ENCODE data around the gene UBR4.

Gene UBR4

GRCh38 chr1:19100028-19100427, 110.0 kb downstream of the UBR4 start:
- CTCF ChIA-PET: no interaction called here
- POLR2A ChIA-PET: no interaction called here
- no peak for DNase-seq (ENCODE audit: extremely low spot score)
- TF ChIP-seq L3MBTL2 (conservative IDR thresholded peaks at IDR 0.05): no peak
- no peak for TF ChIP-seq FOXK2 (IDR thresholded peaks at IDR 0.05)
- no peak for TF ChIP-seq NFRKB (IDR thresholded peaks at IDR 0.05)
- TF ChIP-seq, protein P1, sequence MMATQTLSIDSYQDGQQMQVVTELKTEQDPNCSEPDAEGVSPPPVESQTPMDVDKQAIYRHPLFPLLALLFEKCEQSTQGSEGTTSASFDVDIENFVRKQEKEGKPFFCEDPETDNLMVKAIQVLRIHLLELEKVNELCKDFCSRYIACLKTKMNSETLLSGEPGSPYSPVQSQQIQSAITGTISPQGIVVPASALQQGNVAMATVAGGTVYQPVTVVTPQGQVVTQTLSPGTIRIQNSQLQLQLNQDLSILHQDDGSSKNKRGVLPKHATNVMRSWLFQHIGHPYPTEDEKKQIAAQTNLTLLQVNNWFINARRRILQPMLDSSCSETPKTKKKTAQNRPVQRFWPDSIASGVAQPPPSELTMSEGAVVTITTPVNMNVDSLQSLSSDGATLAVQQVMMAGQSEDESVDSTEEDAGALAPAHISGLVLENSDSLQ (IDR thresholded peaks at IDR 0.05): no peak
- no peak for TF ChIP-seq CTBP1 (IDR thresholded peaks at IDR 0.05; ENCODE audit: borderline replicate concordance)
- no peak for TF ChIP-seq TARDBP (IDR thresholded peaks at IDR 0.05)
- TF ChIP-seq ZNF384 (IDR thresholded peaks at IDR 0.05): no peak
- TF ChIP-seq BHLHE40 (IDR thresholded peaks at IDR 0.05; ENCODE audit: borderline replicate concordance): no peak
- no peak for TF ChIP-seq ELF4 (IDR thresholded peaks at IDR 0.05)
- TF ChIP-seq FOXA1 (IDR thresholded peaks at IDR 0.05): no peak
- TF ChIP-seq SUZ12 (IDR thresholded peaks at IDR 0.05): no peak
- TF ChIP-seq ARNT (IDR thresholded peaks at IDR 0.05): no peak
- TF ChIP-seq FOXM1 (IDR thresholded peaks at IDR 0.05; ENCODE audit: borderline replicate concordance): no peak
- TF ChIP-seq LEF1 (IDR thresholded peaks at IDR 0.05; ENCODE audit: borderline replicate concordance): no peak
- TF ChIP-seq HDGF (IDR thresholded peaks at IDR 0.05; ENCODE audit: borderline replicate concordance): no peak
- TF ChIP-seq SP1 (IDR thresholded peaks at IDR 0.05): no peak

GRCh38 chr1:19096990-19097389, 113.1 kb downstream of the UBR4 start:
- TF ChIP-seq ARNT (IDR thresholded peaks at IDR 0.05) (no peak), ZNF384 (IDR thresholded peaks at IDR 0.05) (no peak), TARDBP (IDR thresholded peaks at IDR 0.05) (no peak), SP1 (IDR thresholded peaks at IDR 0.05) (no peak), FOXA1 (IDR thresholded peaks at IDR 0.05) (no peak), HDGF (IDR thresholded peaks at IDR 0.05; ENCODE audit: borderline replicate concordance) (no peak), NFRKB (IDR thresholded peaks at IDR 0.05) (no peak), FOXK2 (IDR thresholded peaks at IDR 0.05) (no peak), L3MBTL2 (conservative IDR thresholded peaks at IDR 0.05) (no peak), FOXM1 (IDR thresholded peaks at IDR 0.05; ENCODE audit: borderline replicate concordance) (no peak), ELF4 (IDR thresholded peaks at IDR 0.05) (no peak), BHLHE40 (IDR thresholded peaks at IDR 0.05; ENCODE audit: borderline replicate concordance) (no peak), SUZ12 (IDR thresholded peaks at IDR 0.05) (no peak), CTBP1 (IDR thresholded peaks at IDR 0.05; ENCODE audit: borderline replicate concordance) (no peak), LEF1 (IDR thresholded peaks at IDR 0.05; ENCODE audit: borderline replicate concordance) (no peak)
- TF ChIP-seq, protein P1 (IDR thresholded peaks at IDR 0.05): no peak
- no peak for DNase-seq (ENCODE audit: extremely low spot score)
- CTCF ChIA-PET: interaction anchor here (0.6 to 1.2 kb wide), 3 partner anchors 30 to 183 kb away, joined by 3 to 5 read pairs (median 4); no protein-coding TSS in a partner anchor
- POLR2A ChIA-PET: no interaction called here

- POLR2A ChIA-PET: no interaction called here
- TF ChIP-seq ARNT (IDR thresholded peaks at IDR 0.05): no peak
- no peak for TF ChIP-seq LEF1 (IDR thresholded peaks at IDR 0.05; ENCODE audit: borderline replicate concordance)
- no peak for TF ChIP-seq HDGF (IDR thresholded peaks at IDR 0.05; ENCODE audit: borderline replicate concordance)
- no peak for TF ChIP-seq L3MBTL2 (conservative IDR thresholded peaks at IDR 0.05)
- no peak for TF ChIP-seq ZNF384 (IDR thresholded peaks at IDR 0.05)
- no peak for TF ChIP-seq FOXM1 (IDR thresholded peaks at IDR 0.05; ENCODE audit: borderline replicate concordance)
- TF ChIP-seq ELF4 (IDR thresholded peaks at IDR 0.05): no peak
- no peak for TF ChIP-seq TARDBP (IDR thresholded peaks at IDR 0.05)
- TF ChIP-seq NFRKB (IDR thresholded peaks at IDR 0.05): no peak
- no peak for TF ChIP-seq FOXA1 (IDR thresholded peaks at IDR 0.05)
- TF ChIP-seq, protein P1 (IDR thresholded peaks at IDR 0.05): no peak
- no peak for TF ChIP-seq CTBP1 (IDR thresholded peaks at IDR 0.05; ENCODE audit: borderline replicate concordance)
- TF ChIP-seq SP1 (IDR thresholded peaks at IDR 0.05): no peak
- no peak for TF ChIP-seq SUZ12 (IDR thresholded peaks at IDR 0.05)
- peak; percentile 21 for DNase-seq (ENCODE audit: extremely low spot score)
- CTCF ChIA-PET: interaction anchor here (0.6 to 1.4 kb wide), 3 partner anchors 31 to 212 kb away, joined by 3 to 7 read pairs (median 5); no protein-coding TSS in a partner anchor
These were observed 113.8 kb downstream of the UBR4 start for GRCh38 chr1:19096036-19096833.

- CTCF ChIA-PET: no interaction called here
- POLR2A ChIA-PET: no interaction called here
- TF ChIP-seq ARNT (IDR thresholded peaks at IDR 0.05) (no peak), ELF4 (IDR thresholded peaks at IDR 0.05) (no peak)
- no peak for DNase-seq (ENCODE audit: extremely low spot score)
These were observed 118.7 kb downstream of the UBR4 start for GRCh38 chr1:19091196-19091953.

DNA sequence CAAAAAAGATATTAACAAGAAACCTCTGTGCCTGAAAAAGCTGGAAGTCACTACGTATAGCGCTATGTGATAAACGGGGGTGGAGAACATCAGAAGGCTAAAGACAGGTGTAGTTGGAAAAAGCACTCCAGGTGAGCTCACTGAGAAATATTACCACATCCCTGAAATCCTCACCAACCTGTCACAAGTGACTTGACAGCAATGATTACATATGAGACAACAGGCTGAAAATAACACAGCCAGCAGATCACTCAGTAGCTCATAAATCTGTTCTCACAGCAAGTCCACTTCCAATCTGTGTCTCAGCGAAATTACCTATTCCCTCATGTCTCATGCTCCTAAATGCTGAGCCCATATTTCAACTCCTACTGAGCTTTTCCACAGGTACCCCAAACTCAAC, 120.5 kb downstream of the UBR4 start:
- DNase-seq (ENCODE audit: extremely low spot score): no peak
- ChIA-PET POLR2A (no interaction called here), CTCF (interaction anchor here (1.5 to 3.1 kb wide), 2 partner anchors 177 to 183 kb away, joined by 5 to 10 read pairs; no protein-coding TSS in a partner anchor)
- no peak for TF ChIP-seq LEF1 (IDR thresholded peaks at IDR 0.05; ENCODE audit: borderline replicate concordance)
- TF ChIP-seq FOXA1 (IDR thresholded peaks at IDR 0.05): no peak
- no peak for TF ChIP-seq TARDBP (IDR thresholded peaks at IDR 0.05)
- no peak for TF ChIP-seq SP1 (IDR thresholded peaks at IDR 0.05)
- TF ChIP-seq ZNF384 (IDR thresholded peaks at IDR 0.05): no peak
- TF ChIP-seq ELF4 (IDR thresholded peaks at IDR 0.05): no peak
- no peak for TF ChIP-seq FOXK2 (IDR thresholded peaks at IDR 0.05)
- TF ChIP-seq ARNT (IDR thresholded peaks at IDR 0.05): no peak
- no peak for TF ChIP-seq BHLHE40 (IDR thresholded peaks at IDR 0.05; ENCODE audit: borderline replicate concordance)
- TF ChIP-seq, protein P1 (IDR thresholded peaks at IDR 0.05): no peak
- no peak for TF ChIP-seq HDGF (IDR thresholded peaks at IDR 0.05; ENCODE audit: borderline replicate concordance)
- no peak for TF ChIP-seq NFRKB (IDR thresholded peaks at IDR 0.05)
